HG02885 (cell line): ENCODE measurements around the gene RHOF.

Experiments used
- ATAC-seq: cut with Tn5 transposase; IDR thresholded peaks from one replicate; pipeline ENCODE4 v1.9.1; 2021; ENCODE audit warnings: mild to moderate bottlenecking; ENCODE audit not compliant: unreplicated experiment, poor library complexity

Gene RHOF

GRCh38 chr12:121793440-121793837 lies at the start of gene RHOF:
Gene RHOF (minus strand): TSS chr12:121793688. CDS start chr12:121793633, 55 bp downstream.
- ATAC-seq, result peak; percentile 31

GRCh38 chr12:121839993-121840761 lies 46.7 kb upstream of the RHOF start:
- ATAC-seq, result no peak

- ATAC-seq, result peak; percentile 95
These were observed 45.9 kb upstream of the RHOF start for GRCh38 chr12:121839106-121839992.

GRCh38 chr12:121838126-121838525 lies 44.6 kb upstream of the RHOF start:
- ATAC-seq, result no peak

GRCh38 chr12:121837680-121838079 lies 44.2 kb upstream of the RHOF start:
- ATAC-seq, result no peak

GRCh38 chr12:121831571-121832245 lies 38.2 kb upstream of the RHOF start:
- no peak for ATAC-seq

- ATAC-seq, result no peak
These were observed 37.2 kb upstream of the RHOF start for GRCh38 chr12:121830588-121831265.

- ATAC-seq, result no peak
These were observed 36.6 kb upstream of the RHOF start for GRCh38 chr12:121830134-121830533.

GRCh38 chr12:121829250-121829918 lies 35.9 kb upstream of the RHOF start:
- ATAC-seq, result no peak

- no peak for ATAC-seq
These were observed 35.3 kb upstream of the RHOF start for GRCh38 chr12:121828826-121829225.

- ATAC-seq, result no peak
These were observed 34.8 kb upstream of the RHOF start for GRCh38 chr12:121828306-121828705.

GRCh38 chr12:121827351-121828099 lies 34.0 kb upstream of the RHOF start:
- ATAC-seq, result no peak

- no peak for ATAC-seq
These were observed 33.0 kb upstream of the RHOF start for GRCh38 chr12:121826318-121827150.

- no peak for ATAC-seq
These were observed 31.6 kb upstream of the RHOF start for GRCh38 chr12:121825041-121825523.

GRCh38 chr12:121823727-121824115 lies 30.2 kb upstream of the RHOF start:
- no peak for ATAC-seq

GRCh38 chr12:121823101-121823726 lies 29.7 kb upstream of the RHOF start:
- no peak for ATAC-seq

GRCh38 chr12:121822393-121823100 lies 29.1 kb upstream of the RHOF start:
- ATAC-seq, result no peak
